Prostate gland (tissue), 2 donors: ENCODE data around the gene MORC3. TPM values are rescaled to one million over a fixed set of nuclear protein-coding genes. Genes with fewer than 3 reads are reported as not detected.

Experiments
- DNase-seq: peaks from one replicate; pipeline ENCODE4 v3.0.0-alpha.2; 2019; ENCODE audit warnings: low spot score
- H3K27ac ChIP-seq, 2 donors: fragments of 200-600 bp; sonication (generic); 2 replicates each; pipeline ENCODE4 v1.5.1; 2017 to 2019
- H3K27me3 ChIP-seq: fragments of 200-600 bp; sonication (generic); replicated peaks from 2 replicates; pipeline ENCODE4 v1.5.1; 2019; ENCODE audit not compliant: insufficient read depth
- H3K36me3 ChIP-seq, 2 donors: fragments of 200-600 bp; sonication (generic); 1 replicate in 1 of 2; 2 replicates in 1 of 2; pipeline versions ENCODE4 v1.5.1 to v1.8.1; 2017 to 2019
- H3K4me1 ChIP-seq: fragments of 200-600 bp; sonication (generic); replicated peaks from 2 replicates; pipeline ENCODE4 v1.5.1; 2019
- H3K4me3 ChIP-seq, 2 donors: fragments of 200-600 bp; sonication (generic); 2 replicates each; pipeline ENCODE4 v1.5.1; 2017 to 2019
- H3K9me3 ChIP-seq: fragments of 200-600 bp; sonication (generic); 2 replicates; pipeline ENCODE4 v1.5.1; 2017
- CTCF ChIP-seq, 4 experiments: fragments of 200-600 bp in 2 of 4; fragments of 450-650 bp in 2 of 4; sonication (generic) in 2 of 4; IDR thresholded peaks; 1 replicate in 3 of 4; 2 replicates in 1 of 4; pipeline ENCODE4 v1.5.1; 2016 to 2019; ENCODE audit warnings: antibody characterized with exemption in 4 of 4, mild to moderate bottlenecking in 2 of 4, moderate library complexity in 2 of 4
- POLR2A ChIP-seq: fragments of 450-650 bp; IDR thresholded peaks from one replicate; pipeline ENCODE4 v1.6.1; 2016; ENCODE audit warnings: antibody characterized with exemption, mild to moderate bottlenecking
- POLR2AphosphoS5 ChIP-seq: sonication (generic); formaldehyde crosslinking; IDR thresholded peaks from one replicate; pipeline ENCODE4 v1.6.1; 2017; ENCODE audit warnings: antibody characterized with exemption
- WGBS: methylation state at CpG from one replicate; pipeline ENCODE4 v1.1.5; 2018; 5-methylcytosine and 5-hydroxymethylcytosine counted together
- intact Hi-C: fragments of 100-400 bp; cut with DNase I; formaldehyde crosslinking; loops from one replicate; pipeline ENCODE4 v1.14.2; 2022
- total RNA-seq, 2 donors: library from RNA; depleted of rRNA; stranded (reverse); fragments of >200 nt; gene quantifications; one replicate each; pipeline ENCODE4 v1.1.0, GENCODE V29; 2016

MORC3 gene
- total RNA-seq, 2 donors from 2014 or later = 34.8 to 42.0 TPM

- no peak overlapping the region for H3K4me3 ChIP-seq
- H3K36me3 ChIP-seq = no peaks in the 10 kb centered on the region
- no peaks in the 10 kb centered on the region for H3K9me3 ChIP-seq
- intact Hi-C loops = no loop called here
- TF ChIP-seq CTCF (IDR thresholded peaks at IDR 0.05) (no peak), POLR2A (no peak), POLR2AphosphoS5 (no peak)
- no peak overlapping the region for H3K27ac ChIP-seq
- 94% methylated on average over 8 of the region's 8 CpGs for WGBS
- H3K27me3 ChIP-seq = no peaks in the 10 kb centered on the region
- no peak for DNase-seq
- no peaks in the 10 kb centered on the region for H3K4me1 ChIP-seq
Measured at GRCh38 chr21:36400719-36401118, 80.7 kb downstream of the MORC3 start.

GRCh38 chr21:36402339-36402738, 82.3 kb downstream of the MORC3 start:
- H3K9me3 ChIP-seq = no peaks in the 10 kb centered on the region
- no peaks in the 10 kb centered on the region for H3K27me3 ChIP-seq
- no peak for DNase-seq
- H3K4me1 ChIP-seq = no peaks in the 10 kb centered on the region
- intact Hi-C loops = no loop called here
- WGBS = 62% methylated on average over 1 of the region's 1 CpG
- TF ChIP-seq POLR2AphosphoS5 (no peak), POLR2A (no peak), CTCF (IDR thresholded peaks at IDR 0.05) (no peak)
- no peak overlapping the region for H3K4me3 ChIP-seq
- no peak overlapping the region for H3K27ac ChIP-seq
- no peaks in the 10 kb centered on the region for H3K36me3 ChIP-seq

GRCh38 chr21:36403713-36404112, 83.7 kb downstream of the MORC3 start:
- no peaks in the 10 kb centered on the region for H3K36me3 ChIP-seq
- no peak overlapping the region for H3K4me3 ChIP-seq
- WGBS = 90% methylated on average over 5 of the region's 5 CpGs
- H3K27ac ChIP-seq = no peak overlapping the region
- DNase-seq = no peak
- no peaks in the 10 kb centered on the region for H3K4me1 ChIP-seq
- intact Hi-C loops = no loop called here
- TF ChIP-seq CTCF (IDR thresholded peaks at IDR 0.05) = no peak
- no peak for TF ChIP-seq POLR2AphosphoS5
- no peak for TF ChIP-seq POLR2A
- H3K27me3 ChIP-seq = no peaks in the 10 kb centered on the region
- H3K9me3 ChIP-seq = no peaks in the 10 kb centered on the region

- no peaks in the 10 kb centered on the region for H3K27me3 ChIP-seq
- H3K9me3 ChIP-seq = no peaks in the 10 kb centered on the region
- TF ChIP-seq POLR2A (no peak), POLR2AphosphoS5 (no peak), CTCF (IDR thresholded peaks at IDR 0.05) (no peak)
- intact Hi-C loops = no loop called here
- H3K4me3 ChIP-seq = no peak overlapping the region
- no peaks in the 10 kb centered on the region for H3K36me3 ChIP-seq
- 86% methylated on average over 6 of the region's 6 CpGs for WGBS
- H3K27ac ChIP-seq = no peak overlapping the region
- no peak for DNase-seq
- no peaks in the 10 kb centered on the region for H3K4me1 ChIP-seq
Measured at GRCh38 chr21:36408568-36408967, 88.6 kb downstream of the MORC3 start.

GRCh38 chr21:36411301-36411700, 91.3 kb downstream of the MORC3 start:
- WGBS = 98% methylated on average over 10 of the region's 10 CpGs
- Histone ChIP-seq H3K4me3 (no peak overlapping the region), H3K27ac (no peak overlapping the region), H3K4me1 (no peaks in the 10 kb centered on the region), H3K36me3 (no peaks in the 10 kb centered on the region), H3K9me3 (no peaks in the 10 kb centered on the region), H3K27me3 (no peaks in the 10 kb centered on the region)
- intact Hi-C loops = no loop called here
- no peak for DNase-seq
- TF ChIP-seq POLR2A = no peak
- TF ChIP-seq CTCF (IDR thresholded peaks at IDR 0.05) = no peak
- no peak for TF ChIP-seq POLR2AphosphoS5
